OCI-LY1 (cell line): ENCODE measurements around the gene PTH1R.

Experiments
- H2AFZ ChIP-seq: fragments of 200-600 bp; sonication (generic), shearing (Covaris generic); 2 replicates; pipeline ENCODE4 v1.6.0; 2014; ENCODE audit warnings: antibody characterized with exemption, mild to moderate bottlenecking, low read length
- H3F3A ChIP-seq: fragments of 200-600 bp; sonication (generic), shearing (Covaris generic); 2 replicates; pipeline ENCODE4 v1.6.0; 2014; ENCODE audit warnings: mild to moderate bottlenecking, antibody characterized with exemption, low read length, moderate library complexity; ENCODE audit not compliant: insufficient read depth
- H3K27ac ChIP-seq: fragments of 200-600 bp; sonication (generic); 2 replicates; pipeline ENCODE4 v1.5.1; 2014; ENCODE audit warnings: low read length, mixed run types, mild to moderate bottlenecking, low read depth; ENCODE audit not compliant: poor library complexity, severe bottlenecking
- H3K27me3 ChIP-seq: fragments of 200-600 bp; sonication (generic); 2 replicates; pipeline ENCODE4 v1.6.0; 2014; ENCODE audit warnings: antibody characterized with exemption, mild to moderate bottlenecking, low read length, moderate library complexity; ENCODE audit not compliant: insufficient read depth
- H3K36me3 ChIP-seq: fragments of 200-600 bp; sonication (generic); 2 replicates; pipeline ENCODE4 v1.6.1; 2014; ENCODE audit warnings: mild to moderate bottlenecking, antibody characterized with exemption, low read length, moderate library complexity, mixed read lengths; ENCODE audit not compliant: insufficient read depth
- H3K4me1 ChIP-seq: fragments of 200-600 bp; sonication (generic); 2 replicates; pipeline ENCODE4 v1.5.1; 2014; ENCODE audit warnings: mild to moderate bottlenecking, low read length, moderate library complexity; ENCODE audit not compliant: insufficient read depth, severe bottlenecking
- H3K4me2 ChIP-seq: fragments of 200-600 bp; sonication (generic), shearing (Covaris generic); 2 replicates; pipeline ENCODE4 v1.6.1; 2014; ENCODE audit warnings: low read length
- H3K4me3 ChIP-seq: fragments of 200-600 bp; sonication (generic); 2 replicates; pipeline ENCODE4 v1.5.1; 2014; ENCODE audit warnings: low read length, low read depth, mild to moderate bottlenecking, mixed read lengths; ENCODE audit not compliant: poor library complexity, severe bottlenecking
- H3K79me2 ChIP-seq: fragments of 200-600 bp; shearing (Covaris generic); 2 replicates; pipeline ENCODE4 v1.6.1; 2016; ENCODE audit warnings: mixed run types, low read length, mixed read lengths; ENCODE audit not compliant: insufficient read depth
- H3K9ac ChIP-seq: fragments of 200-600 bp; sonication (generic), shearing (Covaris generic); 2 replicates; pipeline ENCODE4 v1.6.1; 2014; ENCODE audit warnings: mild to moderate bottlenecking, low read length, mixed read lengths
- H3K9me2 ChIP-seq: fragments of 200-600 bp; sonication (generic), shearing (Covaris generic); 2 replicates; pipeline ENCODE4 v1.6.1; 2014; ENCODE audit warnings: low read depth, mild to moderate bottlenecking, low read length, mixed read lengths
- H3K9me3 ChIP-seq: fragments of 200-600 bp; shearing (Covaris generic); 2 replicates; pipeline ENCODE4 v1.6.1; 2014; ENCODE audit warnings: low read length, mixed read lengths
- H4K20me1 ChIP-seq: fragments of 200-600 bp; sonication (generic), shearing (Covaris generic); 2 replicates; pipeline ENCODE4 v1.6.0; 2016; ENCODE audit warnings: mild to moderate bottlenecking, low read length; ENCODE audit not compliant: insufficient read depth
- CTCF ChIP-seq: fragments of 200-600 bp; sonication (generic), shearing (Covaris generic); IDR thresholded peaks from 2 replicates; pipeline ENCODE4 v1.5.1; 2017; ENCODE audit warnings: mild to moderate bottlenecking, antibody characterized with exemption, low read length, moderate library complexity, mixed read lengths
- EZH2 ChIP-seq: fragments of 200-600 bp; sonication (generic), shearing (Covaris generic); IDR thresholded peaks from 2 replicates; pipeline ENCODE4 v1.8.0; 2017; ENCODE audit warnings: borderline replicate concordance, mixed run types, mild to moderate bottlenecking, antibody characterized with exemption, low read length, moderate library complexity, mixed read lengths

Gene PTH1R

DNA sequence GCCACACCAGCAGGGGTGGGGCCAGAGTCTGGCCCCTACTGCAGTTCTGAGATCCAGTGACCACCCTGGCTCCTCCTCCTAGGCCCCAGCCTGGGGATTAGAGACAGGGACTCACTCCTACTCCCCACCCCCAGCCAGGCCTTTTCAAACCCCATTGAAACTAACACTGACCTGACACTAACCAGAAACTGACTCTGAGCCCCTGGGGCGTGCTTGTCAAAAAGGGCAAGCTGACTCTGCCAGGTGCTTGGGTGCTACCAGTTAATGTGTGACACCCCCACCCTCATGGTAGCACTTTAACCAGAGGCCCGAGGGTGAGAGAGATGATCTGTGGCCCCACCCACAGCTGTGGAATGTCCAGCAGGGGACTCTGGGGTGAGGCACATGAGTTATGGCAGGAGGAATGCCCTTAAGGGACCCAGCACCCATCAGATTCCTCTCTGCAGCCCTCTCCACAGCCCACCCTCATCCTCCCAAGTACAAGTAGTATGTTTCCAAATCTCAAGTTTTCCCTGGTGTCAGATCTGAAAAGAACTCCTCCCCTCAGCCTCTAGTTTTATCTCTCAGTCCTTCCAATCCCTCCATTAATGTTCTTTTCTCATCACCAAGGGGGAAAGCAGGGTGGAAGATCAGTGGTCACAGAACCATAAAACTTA, 1.4 kb downstream of the PTH1R start:
- H3K36me3 ChIP-seq = no peaks in the 10 kb centered on the region
- no peak overlapping the region for H3K4me2 ChIP-seq
- TF ChIP-seq CTCF (no peak), EZH2 (no peak)
- H3K9me3 ChIP-seq = no peaks in the 10 kb centered on the region
- H3K27ac ChIP-seq = no peak overlapping the region
- no peaks in the 10 kb centered on the region for H3K9me2 ChIP-seq
- no peak overlapping the region for H3K9ac ChIP-seq
- no peaks in the 10 kb centered on the region for H4K20me1 ChIP-seq
- H3K79me2 ChIP-seq = no peaks in the 10 kb centered on the region
- peaks cover 6% of the 10 kb centered on the region for H3K4me1 ChIP-seq
- peaks cover 4% of the 10 kb centered on the region; the same call in 1 of the 2 replicates for H3K27me3 ChIP-seq
- H3F3A ChIP-seq = no peaks in the 10 kb centered on the region
- H2AFZ ChIP-seq = no peak overlapping the region
- H3K4me3 ChIP-seq = no peak overlapping the region

DNA sequence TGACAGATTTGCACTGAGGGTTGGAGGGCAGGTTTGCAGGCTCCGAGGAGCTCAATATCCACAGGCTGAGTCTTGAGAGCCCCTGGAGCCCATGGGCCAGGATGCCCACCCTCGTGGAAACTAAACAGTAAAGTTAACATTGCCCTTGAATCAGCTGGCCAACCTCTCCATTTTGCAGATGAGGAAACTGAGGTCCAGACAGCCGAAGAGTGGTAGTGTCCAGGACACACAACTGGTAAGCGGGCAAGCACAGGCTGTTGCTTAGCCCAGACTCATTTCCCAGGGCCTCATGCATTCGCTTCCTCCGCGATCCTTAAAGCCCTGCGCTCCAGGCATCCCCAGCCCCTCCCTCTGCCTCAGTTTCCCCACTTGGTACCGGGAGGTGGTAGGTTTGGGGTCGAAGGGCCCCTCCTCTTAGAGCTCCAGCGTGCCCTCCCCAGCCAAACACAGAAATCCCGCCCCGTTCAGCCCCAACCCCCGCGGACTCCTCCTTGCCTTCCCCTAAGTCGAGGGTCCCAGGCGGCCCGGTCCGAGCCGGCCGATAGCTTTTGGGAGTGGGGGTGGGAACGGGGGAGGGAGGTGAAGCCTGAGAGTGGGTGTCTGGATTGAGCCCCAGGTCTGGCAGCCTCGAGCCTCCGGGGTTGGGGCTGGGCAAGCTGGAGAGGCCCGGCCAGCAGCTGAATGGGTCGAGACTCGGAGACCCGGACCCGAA, 3.5 kb downstream of the PTH1R start:
- peaks cover 6% of the 10 kb centered on the region for H3K4me1 ChIP-seq
- H3K4me2 ChIP-seq = no peak overlapping the region
- no peaks in the 10 kb centered on the region for H3K36me3 ChIP-seq
- no peak overlapping the region for H3K9ac ChIP-seq
- H3K9me3 ChIP-seq = no peaks in the 10 kb centered on the region
- no peaks in the 10 kb centered on the region for H3F3A ChIP-seq
- no peaks in the 10 kb centered on the region for H3K79me2 ChIP-seq
- TF ChIP-seq CTCF = no peak
- TF ChIP-seq EZH2 = no peak
- no peak overlapping the region for H3K27ac ChIP-seq
- H2AFZ ChIP-seq = no peak overlapping the region
- peaks cover 10% of the 10 kb centered on the region; the same call in 1 of the 2 replicates for H3K27me3 ChIP-seq
- no peak overlapping the region for H3K4me3 ChIP-seq
- no peaks in the 10 kb centered on the region for H3K9me2 ChIP-seq
- no peaks in the 10 kb centered on the region for H4K20me1 ChIP-seq

- Histone ChIP-seq H3K4me1 (peaks cover 6% of the 10 kb centered on the region), H3F3A (no peaks in the 10 kb centered on the region), H3K9ac (no peak overlapping the region), H3K79me2 (no peaks in the 10 kb centered on the region), H2AFZ (no peak overlapping the region), H3K9me2 (no peaks in the 10 kb centered on the region), H3K27ac (no peak overlapping the region), H3K4me2 (peak overlapping the region; percentile 20; the same call in 1 of the 2 replicates), H3K36me3 (no peaks in the 10 kb centered on the region), H3K4me3 (no peak overlapping the region), H3K27me3 (peaks cover 10% of the 10 kb centered on the region; the same call in 1 of the 2 replicates), H4K20me1 (no peaks in the 10 kb centered on the region), H3K9me3 (no peaks in the 10 kb centered on the region)
- no peak for TF ChIP-seq EZH2
- TF ChIP-seq CTCF = no peak
These were observed 4.3 kb downstream of the PTH1R start for GRCh38 chr3:46881596-46882376.
